Mucosa of descending colon (tissue), 3 donors: ENCODE measurements around the gene GAL. TPM values are rescaled to one million over a fixed set of nuclear protein-coding genes. Genes with fewer than 3 reads are reported as not detected.

ENCODE experiments used
- ATAC-seq: fragments of 200-7000 bp; cut with Tn5 transposase; one replicate; pipeline ENCODE4 v1.9.1; 2020; ENCODE audit warnings: mild to moderate bottlenecking, moderate library complexity
- DNase-seq, 3 donors: peaks; one replicate each; pipeline ENCODE4 v3.0.0-alpha.2; 2020
- H3K36me3 ChIP-seq: fragments of 200-600 bp; one replicate; pipeline ENCODE4 v1.8.0; 2021; ENCODE audit warnings: low read depth, mild to moderate bottlenecking
- H3K4me1 ChIP-seq: fragments of 200-600 bp; one replicate; pipeline ENCODE4 v1.8.0; 2021; ENCODE audit warnings: low read depth, mild to moderate bottlenecking
- H3K4me3 ChIP-seq: fragments of 200-600 bp; one replicate; pipeline ENCODE4 v1.8.0; 2021; ENCODE audit warnings: mild to moderate bottlenecking
- H3K9me3 ChIP-seq: fragments of 200-600 bp; one replicate; pipeline ENCODE4 v1.8.0; 2021; ENCODE audit warnings: mild to moderate bottlenecking
- intact Hi-C, 2 donors: fragments of 100-400 bp; cut with DNase I in 1 of 2; cut with micrococcal nuclease in 1 of 2; formaldehyde crosslinking; loops; one replicate each; pipeline versions ENCODE4 v1.11.0 to v1.11.1; 2022; cut with DNase I, micrococcal nuclease
- total RNA-seq, 3 donors: library from RNA; stranded (reverse); fragmentation: NEBNext Ultra II Directional in 2 of 3; extraction: Animal tissue kit (Norgen Biotek cat#: 25700) in 2 of 3; gene quantifications; one replicate each; pipeline versions ENCODE4 v1.2.1 to v1.2.4, GENCODE V29; 2021 to 2023
- TF ChIP-seq, protein P1 (sequence below): fragments of 200-600 bp; IDR thresholded peaks from one replicate; pipeline ENCODE4 v1.8.0; 2022; ENCODE audit warnings: antibody characterized with exemption, mild to moderate bottlenecking
- donor health status: DM: no; HTN: no; CAD: no; lungs with moderate emphysema.
- donor health status: DM: no; HTN: no; CAD: no.
- donor health status: DM: no; HTN: yes; CAD: no.

The GAL gene
- total RNA-seq, 3 donors from 2014 or later: 1.5 to 8.4 (median 2.4) TPM

DNA sequence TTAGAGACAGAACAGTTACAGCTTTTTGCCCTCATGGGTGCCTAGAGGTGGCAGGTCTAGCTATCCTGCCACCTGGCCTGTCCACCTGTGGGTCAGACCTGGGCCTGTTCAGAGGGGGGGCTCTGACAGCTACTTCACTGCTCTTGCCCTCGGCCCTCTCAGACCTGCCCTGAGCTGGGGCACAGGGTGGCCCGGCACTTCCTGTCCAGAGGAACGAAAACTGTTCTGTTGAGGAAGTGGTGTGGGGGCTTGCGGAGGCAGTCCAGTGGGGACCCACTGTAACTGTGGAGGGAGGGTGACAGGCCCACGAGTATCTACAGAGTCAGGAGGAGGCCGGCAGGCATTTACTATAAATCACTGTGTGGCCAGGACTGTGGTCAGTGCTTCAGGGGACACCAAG lies 50.8 kb downstream of the GAL start:
- DNase-seq (no peak), ATAC-seq (no peak)
- no peak overlapping the region for H3K4me3 ChIP-seq
- no peaks in the 10 kb centered on the region for H3K9me3 ChIP-seq
- H3K4me1 ChIP-seq: no peaks in the 10 kb centered on the region
- intact Hi-C loops: no loop called here
- no peaks in the 10 kb centered on the region for H3K36me3 ChIP-seq
- TF ChIP-seq, protein P1, sequence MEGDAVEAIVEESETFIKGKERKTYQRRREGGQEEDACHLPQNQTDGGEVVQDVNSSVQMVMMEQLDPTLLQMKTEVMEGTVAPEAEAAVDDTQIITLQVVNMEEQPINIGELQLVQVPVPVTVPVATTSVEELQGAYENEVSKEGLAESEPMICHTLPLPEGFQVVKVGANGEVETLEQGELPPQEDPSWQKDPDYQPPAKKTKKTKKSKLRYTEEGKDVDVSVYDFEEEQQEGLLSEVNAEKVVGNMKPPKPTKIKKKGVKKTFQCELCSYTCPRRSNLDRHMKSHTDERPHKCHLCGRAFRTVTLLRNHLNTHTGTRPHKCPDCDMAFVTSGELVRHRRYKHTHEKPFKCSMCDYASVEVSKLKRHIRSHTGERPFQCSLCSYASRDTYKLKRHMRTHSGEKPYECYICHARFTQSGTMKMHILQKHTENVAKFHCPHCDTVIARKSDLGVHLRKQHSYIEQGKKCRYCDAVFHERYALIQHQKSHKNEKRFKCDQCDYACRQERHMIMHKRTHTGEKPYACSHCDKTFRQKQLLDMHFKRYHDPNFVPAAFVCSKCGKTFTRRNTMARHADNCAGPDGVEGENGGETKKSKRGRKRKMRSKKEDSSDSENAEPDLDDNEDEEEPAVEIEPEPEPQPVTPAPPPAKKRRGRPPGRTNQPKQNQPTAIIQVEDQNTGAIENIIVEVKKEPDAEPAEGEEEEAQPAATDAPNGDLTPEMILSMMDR: no peak

DNA sequence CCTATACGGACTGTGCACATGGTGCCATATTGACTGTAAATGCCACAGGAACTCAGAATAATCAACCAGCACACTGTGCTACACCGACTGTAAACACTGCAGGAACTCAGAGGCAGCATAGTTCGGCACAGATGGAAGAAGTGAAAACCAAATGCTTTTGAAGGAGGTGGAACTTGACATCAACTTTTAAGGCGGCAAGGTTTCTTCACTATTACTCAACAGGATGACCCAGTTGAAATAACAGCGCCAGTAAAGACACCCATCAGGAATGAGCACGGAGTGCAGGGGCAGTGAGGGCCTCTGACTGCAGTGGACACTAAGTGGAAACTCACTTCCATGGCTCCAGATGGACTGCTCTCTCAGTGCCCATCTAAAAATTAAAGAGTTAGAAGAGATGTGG lies 51.3 kb downstream of the GAL start:
- Histone ChIP-seq H3K36me3 (no peaks in the 10 kb centered on the region), H3K9me3 (no peaks in the 10 kb centered on the region), H3K4me1 (no peaks in the 10 kb centered on the region), H3K4me3 (no peak overlapping the region)
- intact Hi-C loops: no loop called here
- ATAC-seq: no peak
- no peak for DNase-seq
- TF ChIP-seq, protein P1: no peak

Other genes with a start within 250 kb of the GAL start
- gene PPP6R3, start 223.8 kb upstream of the GAL start, total RNA-seq: 100 to 1,000 TPM; 107 to 141 (median 115) TPM
- gene TESMIN, start 67.0 kb downstream of the GAL start, total RNA-seq: 10 to 100 TPM in 2 of 3 donors, 1 to 10 TPM in 1; 4.8 to 22.7 (median 16.7) TPM
- gene CPT1A, start 157.4 kb downstream of the GAL start, total RNA-seq: 100 to 1,000 TPM; 130 to 191 (median 144) TPM
- 10 to 100 TPM; 49.2 to 78.4 (median 72.6) TPM for gene MRPL21, start 219.3 kb downstream of the GAL start, total RNA-seq
- gene IGHMBP2, start 219.3 kb downstream of the GAL start, total RNA-seq: 10 to 100 TPM; 19.7 to 44.7 (median 25.8) TPM